K562 (cell line): ENCODE measurements around the gene CRYBG3.

Source experiments
- EZH2 ChIP-seq: IDR thresholded peaks from 2 replicates; pipeline ENCODE4 v1.6.1; 2012; ENCODE audit warnings: low read depth, mild to moderate bottlenecking, inconsistent platforms, low read length, borderline replicate concordance
- HDAC1 ChIP-seq, 2 experiments: fragments of 450-650 bp; IDR thresholded peaks; 2 replicates each; pipeline ENCODE4 v1.6.1; 2016 to 2017; ENCODE audit warnings: inconsistent platforms in 1 of 2, mild to moderate bottlenecking in 1 of 2, moderate library complexity in 1 of 2
- KLF16 ChIP-seq: IDR thresholded peaks from 2 replicates; pipeline ENCODE4 v1.6.1; 2016; ENCODE audit warnings: antibody characterized with exemption
- SAP30 ChIP-seq: fragments of 200-600 bp; sonication (generic); IDR thresholded peaks from 2 replicates; pipeline ENCODE4 v1.6.1; 2012; ENCODE audit warnings: borderline replicate concordance, low read depth, mild to moderate bottlenecking, moderate library complexity, low read length, control low read depth, inconsistent platforms; ENCODE audit not compliant: insufficient read depth, poor library complexity, severe bottlenecking
- SOX6 ChIP-seq: fragments of 450-650 bp; IDR thresholded peaks from 2 replicates; pipeline ENCODE4 v1.6.1; 2014; ENCODE audit warnings: mild to moderate bottlenecking
- SP2 ChIP-seq: IDR thresholded peaks from 2 replicates; pipeline ENCODE4 v1.6.1; 2011; ENCODE audit warnings: mild to moderate bottlenecking, low read depth, low read length, moderate library complexity; ENCODE audit not compliant: poor library complexity, severe bottlenecking; ENCODE audit errors: extremely low read depth
- U2AF2 ChIP-seq: fragments of 200-400 bp; formaldehyde crosslinking; optimal IDR thresholded peaks from 2 replicates; pipeline ENCODE3; 2017; ENCODE audit warnings: low read depth, mild to moderate bottlenecking, low read length
- ZNF695 ChIP-seq: fragments of 450-650 bp; formaldehyde crosslinking; IDR thresholded peaks from 2 replicates; pipeline ENCODE4 v1.4.0; 2020; ENCODE audit warnings: mild to moderate bottlenecking, moderate library complexity
- TF ChIP-seq, protein P1 (sequence below), 3 experiments: IDR thresholded peaks in 2 of 3; conservative IDR thresholded peaks in 1 of 3; 2 replicates each; pipeline ENCODE4 v1.5.1; 2011 to 2012; ENCODE audit warnings: low read length in 3 of 3, mild to moderate bottlenecking in 3 of 3, control low read depth in 2 of 3, improper control_type of control experiment in 1 of 3, inconsistent platforms in 1 of 3, low read depth in 1 of 3, mixed read lengths in 1 of 3, moderate library complexity in 1 of 3; ENCODE audit not compliant: insufficient read depth in 2 of 3
- TF ChIP-seq, protein P2 (sequence below): sonication (generic); formaldehyde crosslinking; IDR thresholded peaks from 2 replicates; pipeline ENCODE4 v1.8.0; 2023; ENCODE audit warnings: mild to moderate bottlenecking, missing genetic modification reagents
- TF ChIP-seq, protein P3 (sequence below): fragments of 250-450 bp; sonication (Bioruptor Pico); IDR thresholded peaks from 2 replicates; pipeline ENCODE4 v1.4.0; 2020; ENCODE audit warnings: mild to moderate bottlenecking, moderate library complexity
- TF ChIP-seq, protein P4 (sequence below): fragments of 450-650 bp; IDR thresholded peaks from 2 replicates; pipeline ENCODE4 v1.6.1; 2016; ENCODE audit warnings: low read depth

DNA sequence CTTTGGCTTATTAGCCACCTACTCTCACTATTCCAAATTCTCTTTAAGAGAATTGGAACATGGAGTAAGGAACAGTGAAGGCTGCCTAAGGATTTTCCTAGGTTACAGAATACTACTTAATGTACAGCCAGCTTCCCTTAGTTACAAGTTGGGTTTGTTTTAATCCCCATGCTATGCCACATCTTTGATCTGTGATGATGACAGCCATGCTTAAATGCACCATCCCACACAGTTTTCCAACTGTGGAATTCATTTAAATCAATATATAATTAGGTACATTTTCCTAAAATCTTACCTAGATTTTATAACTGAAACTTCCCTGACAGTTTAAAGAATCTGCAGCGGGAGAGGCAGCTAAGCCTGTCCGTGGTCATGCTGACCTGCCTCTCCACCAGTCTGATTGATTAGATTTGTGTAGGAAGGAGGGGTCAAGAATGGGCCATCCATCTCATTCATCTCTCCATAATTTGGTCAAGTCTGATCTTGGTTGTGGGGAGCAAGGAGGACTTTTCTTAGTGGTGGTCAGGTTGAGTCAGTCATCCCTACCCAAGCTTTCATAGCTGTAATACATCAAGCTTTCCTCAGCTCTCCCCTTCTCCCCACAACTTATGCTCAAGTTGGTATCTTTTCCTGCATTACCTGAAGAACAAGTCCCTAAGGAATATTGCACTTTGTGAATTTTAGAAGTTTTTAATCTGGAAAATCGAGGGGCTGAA lies 113.3 kb downstream of the CRYBG3 start:
- TF ChIP-seq KLF16 (no peak), EZH2 (no peak), SP2 (no peak), ZNF695 (CRISPR knock-in tag) (no peak), U2AF2 (no peak), SOX6 (no peak), HDAC1 (IDR thresholded peaks at IDR 0.05) (no peak), SAP30 (no peak)
- TF ChIP-seq, protein P1, sequence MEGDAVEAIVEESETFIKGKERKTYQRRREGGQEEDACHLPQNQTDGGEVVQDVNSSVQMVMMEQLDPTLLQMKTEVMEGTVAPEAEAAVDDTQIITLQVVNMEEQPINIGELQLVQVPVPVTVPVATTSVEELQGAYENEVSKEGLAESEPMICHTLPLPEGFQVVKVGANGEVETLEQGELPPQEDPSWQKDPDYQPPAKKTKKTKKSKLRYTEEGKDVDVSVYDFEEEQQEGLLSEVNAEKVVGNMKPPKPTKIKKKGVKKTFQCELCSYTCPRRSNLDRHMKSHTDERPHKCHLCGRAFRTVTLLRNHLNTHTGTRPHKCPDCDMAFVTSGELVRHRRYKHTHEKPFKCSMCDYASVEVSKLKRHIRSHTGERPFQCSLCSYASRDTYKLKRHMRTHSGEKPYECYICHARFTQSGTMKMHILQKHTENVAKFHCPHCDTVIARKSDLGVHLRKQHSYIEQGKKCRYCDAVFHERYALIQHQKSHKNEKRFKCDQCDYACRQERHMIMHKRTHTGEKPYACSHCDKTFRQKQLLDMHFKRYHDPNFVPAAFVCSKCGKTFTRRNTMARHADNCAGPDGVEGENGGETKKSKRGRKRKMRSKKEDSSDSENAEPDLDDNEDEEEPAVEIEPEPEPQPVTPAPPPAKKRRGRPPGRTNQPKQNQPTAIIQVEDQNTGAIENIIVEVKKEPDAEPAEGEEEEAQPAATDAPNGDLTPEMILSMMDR (IDR thresholded peaks at IDR 0.05 in 2 of 3, conservative IDR thresholded peaks at IDR 0.05 in 1 of 3; ENCODE audit: insufficient read depth in 2 of 3, low read depth in 1 of 3, low read length in 3 of 3), result no peak
- TF ChIP-seq, protein P2, sequence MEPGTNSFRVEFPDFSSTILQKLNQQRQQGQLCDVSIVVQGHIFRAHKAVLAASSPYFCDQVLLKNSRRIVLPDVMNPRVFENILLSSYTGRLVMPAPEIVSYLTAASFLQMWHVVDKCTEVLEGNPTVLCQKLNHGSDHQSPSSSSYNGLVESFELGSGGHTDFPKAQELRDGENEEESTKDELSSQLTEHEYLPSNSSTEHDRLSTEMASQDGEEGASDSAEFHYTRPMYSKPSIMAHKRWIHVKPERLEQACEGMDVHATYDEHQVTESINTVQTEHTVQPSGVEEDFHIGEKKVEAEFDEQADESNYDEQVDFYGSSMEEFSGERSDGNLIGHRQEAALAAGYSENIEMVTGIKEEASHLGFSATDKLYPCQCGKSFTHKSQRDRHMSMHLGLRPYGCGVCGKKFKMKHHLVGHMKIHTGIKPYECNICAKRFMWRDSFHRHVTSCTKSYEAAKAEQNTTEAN (CRISPR knock-in tag), result no peak
- TF ChIP-seq, protein P3, sequence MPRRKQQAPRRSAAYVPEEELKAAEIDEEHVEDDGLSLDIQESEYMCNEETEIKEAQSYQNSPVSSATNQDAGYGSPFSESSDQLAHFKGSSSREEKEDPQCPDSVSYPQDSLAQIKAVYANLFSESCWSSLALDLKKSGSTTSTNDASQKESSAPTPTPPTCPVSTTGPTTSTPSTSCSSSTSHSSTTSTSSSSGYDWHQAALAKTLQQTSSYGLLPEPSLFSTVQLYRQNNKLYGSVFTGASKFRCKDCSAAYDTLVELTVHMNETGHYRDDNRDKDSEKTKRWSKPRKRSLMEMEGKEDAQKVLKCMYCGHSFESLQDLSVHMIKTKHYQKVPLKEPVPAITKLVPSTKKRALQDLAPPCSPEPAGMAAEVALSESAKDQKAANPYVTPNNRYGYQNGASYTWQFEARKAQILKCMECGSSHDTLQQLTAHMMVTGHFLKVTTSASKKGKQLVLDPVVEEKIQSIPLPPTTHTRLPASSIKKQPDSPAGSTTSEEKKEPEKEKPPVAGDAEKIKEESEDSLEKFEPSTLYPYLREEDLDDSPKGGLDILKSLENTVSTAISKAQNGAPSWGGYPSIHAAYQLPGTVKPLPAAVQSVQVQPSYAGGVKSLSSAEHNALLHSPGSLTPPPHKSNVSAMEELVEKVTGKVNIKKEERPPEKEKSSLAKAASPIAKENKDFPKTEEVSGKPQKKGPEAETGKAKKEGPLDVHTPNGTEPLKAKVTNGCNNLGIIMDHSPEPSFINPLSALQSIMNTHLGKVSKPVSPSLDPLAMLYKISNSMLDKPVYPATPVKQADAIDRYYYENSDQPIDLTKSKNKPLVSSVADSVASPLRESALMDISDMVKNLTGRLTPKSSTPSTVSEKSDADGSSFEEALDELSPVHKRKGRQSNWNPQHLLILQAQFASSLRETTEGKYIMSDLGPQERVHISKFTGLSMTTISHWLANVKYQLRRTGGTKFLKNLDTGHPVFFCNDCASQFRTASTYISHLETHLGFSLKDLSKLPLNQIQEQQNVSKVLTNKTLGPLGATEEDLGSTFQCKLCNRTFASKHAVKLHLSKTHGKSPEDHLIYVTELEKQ, result no peak
- TF ChIP-seq, protein P4, sequence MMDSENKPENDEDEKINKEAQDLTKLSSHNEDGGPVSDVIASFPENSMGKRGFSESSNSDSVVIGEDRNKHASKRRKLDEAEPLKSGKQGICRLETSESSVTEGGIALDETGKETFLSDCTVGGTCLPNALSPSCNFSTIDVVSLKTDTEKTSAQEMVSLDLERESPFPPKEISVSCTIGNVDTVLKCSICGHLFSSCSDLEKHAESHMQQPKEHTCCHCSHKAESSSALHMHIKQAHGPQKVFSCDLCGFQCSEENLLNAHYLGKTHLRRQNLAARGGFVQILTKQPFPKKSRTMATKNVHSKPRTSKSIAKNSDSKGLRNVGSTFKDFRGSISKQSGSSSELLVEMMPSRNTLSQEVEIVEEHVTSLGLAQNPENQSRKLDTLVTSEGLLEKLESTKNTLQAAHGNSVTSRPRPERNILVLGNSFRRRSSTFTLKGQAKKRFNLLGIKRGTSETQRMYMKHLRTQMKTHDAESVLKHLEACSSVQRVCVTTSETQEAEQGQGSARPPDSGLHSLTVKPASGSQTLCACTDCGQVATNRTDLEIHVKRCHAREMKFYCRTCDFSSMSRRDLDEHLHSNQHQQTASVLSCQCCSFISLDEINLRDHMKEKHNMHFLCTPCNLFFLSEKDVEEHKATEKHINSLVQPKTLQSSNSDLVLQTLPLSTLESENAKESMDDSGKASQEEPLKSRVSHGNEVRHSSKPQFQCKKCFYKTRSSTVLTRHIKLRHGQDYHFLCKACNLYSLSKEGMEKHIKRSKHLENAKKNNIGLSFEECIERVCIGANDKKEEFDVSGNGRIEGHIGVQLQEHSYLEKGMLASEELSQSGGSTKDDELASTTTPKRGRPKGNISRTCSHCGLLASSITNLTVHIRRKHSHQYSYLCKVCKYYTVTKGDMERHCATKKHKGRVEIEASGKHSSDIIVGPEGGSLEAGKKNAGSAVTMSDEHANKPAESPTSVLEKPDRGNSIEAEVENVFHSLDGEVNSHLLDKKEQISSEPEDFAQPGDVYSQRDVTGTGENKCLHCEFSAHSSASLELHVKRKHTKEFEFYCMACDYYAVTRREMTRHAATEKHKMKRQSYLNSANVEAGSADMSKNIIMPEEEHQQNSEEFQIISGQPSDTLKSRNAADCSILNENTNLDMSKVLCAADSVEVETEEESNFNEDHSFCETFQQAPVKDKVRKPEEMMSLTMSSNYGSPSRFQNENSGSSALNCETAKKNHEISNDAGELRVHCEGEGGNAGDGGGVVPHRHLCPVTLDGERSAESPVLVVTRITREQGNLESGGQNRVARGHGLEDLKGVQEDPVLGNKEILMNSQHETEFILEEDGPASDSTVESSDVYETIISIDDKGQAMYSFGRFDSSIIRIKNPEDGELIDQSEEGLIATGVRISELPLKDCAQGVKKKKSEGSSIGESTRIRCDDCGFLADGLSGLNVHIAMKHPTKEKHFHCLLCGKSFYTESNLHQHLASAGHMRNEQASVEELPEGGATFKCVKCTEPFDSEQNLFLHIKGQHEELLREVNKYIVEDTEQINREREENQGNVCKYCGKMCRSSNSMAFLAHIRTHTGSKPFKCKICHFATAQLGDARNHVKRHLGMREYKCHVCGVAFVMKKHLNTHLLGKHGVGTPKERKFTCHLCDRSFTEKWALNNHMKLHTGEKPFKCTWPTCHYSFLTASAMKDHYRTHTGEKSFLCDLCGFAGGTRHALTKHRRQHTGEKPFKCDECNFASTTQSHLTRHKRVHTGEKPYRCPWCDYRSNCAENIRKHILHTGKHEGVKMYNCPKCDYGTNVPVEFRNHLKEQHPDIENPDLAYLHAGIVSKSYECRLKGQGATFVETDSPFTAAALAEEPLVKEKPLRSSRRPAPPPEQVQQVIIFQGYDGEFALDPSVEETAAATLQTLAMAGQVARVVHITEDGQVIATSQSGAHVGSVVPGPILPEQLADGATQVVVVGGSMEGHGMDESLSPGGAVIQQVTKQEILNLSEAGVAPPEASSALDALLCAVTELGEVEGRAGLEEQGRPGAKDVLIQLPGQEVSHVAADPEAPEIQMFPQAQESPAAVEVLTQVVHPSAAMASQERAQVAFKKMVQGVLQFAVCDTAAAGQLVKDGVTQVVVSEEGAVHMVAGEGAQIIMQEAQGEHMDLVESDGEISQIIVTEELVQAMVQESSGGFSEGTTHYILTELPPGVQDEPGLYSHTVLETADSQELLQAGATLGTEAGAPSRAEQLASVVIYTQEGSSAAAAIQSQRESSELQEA, result no peak
